Measurements from ENCODE around the gene COX18. TPM values are rescaled to one million over a fixed set of nuclear protein-coding genes. Genes with fewer than 3 reads are reported as not detected.
A peak's percentile ranks its signal among the peaks of the same experiment; 100 is the strongest.

The COX18 gene
- total RNA-seq (2021) = 19.9 and 20.5 TPM in 2 replicates
- long read RNA-seq, full-length matches to known transcripts = 8 of 16 reads
- long read RNA-seq, partial matches to known transcripts = 1 of 16 reads
- long read RNA-seq, other reads (novel, unspliced or antisense) = 7 of 16 reads

- peak within 1 kb of the TSS; percentile 68 for H3K9ac ChIP-seq (ENCODE audit: extremely low read depth, insufficient read length, low read length)
- DNase-seq = peak; percentile 96
- no CpG with 5 or more reads among the region's 62 CpGs for WGBS (ENCODE audit: extremely low coverage, insufficient read length, low lambda C conversion rate)
Measured at GRCh38 chr4:73069338-73070073, at the start of gene COX18. COX18 (minus strand) TSS chr4:73069716; CDS start chr4:73069649, 67 bp downstream.

More at GRCh38 chr4:73069338-73070073, at the start of gene COX18:
- H3K4me1 Mint-ChIP-seq = peaks cover 11 to 12% of the 10 kb centered on the region in 2 experiments
- TF ChIP-seq CTCF (conservative IDR thresholded peaks at IDR 0.05) = no peak
- H3K27me3 Mint-ChIP-seq (ENCODE audit: low read depth) = no peaks in the 10 kb centered on the region
- H3K27ac Mint-ChIP-seq = peak within 1 kb of the TSS; percentile 86 to 98 (median 97)
- H3K4me1 ChIP-seq (ENCODE audit: insufficient read depth, low read length) = no peaks in the 10 kb centered on the region
- no peak within 1 kb of the TSS for H2BK120ac ChIP-seq (ENCODE audit: low read depth, low read length, poor library complexity, severe bottlenecking)
- H2BK12ac ChIP-seq (ENCODE audit: insufficient read length, low read depth, low read length) = no peak within 1 kb of the TSS
- H2BK5ac ChIP-seq (ENCODE audit: insufficient read length, low read length) = no peak within 1 kb of the TSS
- peaks cover 2 to 24% (median 7%) of the 10 kb centered on the region in 3 experiments; a peak in 5 of 7 replicates for H3K36me3 Mint-ChIP-seq (ENCODE audit: insufficient read depth in 1 of 3, low read depth in 3 of 3)
- no peaks in the 10 kb centered on the region for H3K23me2 ChIP-seq (ENCODE audit: insufficient read length, low read depth, low read length, poor library complexity, severe bottlenecking)
- H3K18ac ChIP-seq (ENCODE audit: insufficient read length, low read depth, low read length) = peak within 1 kb of the TSS; percentile 74
- peak within 1 kb of the TSS; percentile 59 for H3K4me2 ChIP-seq (ENCODE audit: insufficient read depth, insufficient read length, low read length)
- H2AK5ac ChIP-seq (ENCODE audit: insufficient read length, low read length) = no peak within 1 kb of the TSS
- H4K8ac ChIP-seq (replicated peaks; ENCODE audit: insufficient read length, low read depth, low read length) = no peak within 1 kb of the TSS
- no peak within 1 kb of the TSS for H4K91ac ChIP-seq (ENCODE audit: insufficient read length, low read depth, low read length)
- peak within 1 kb of the TSS; percentile 40 for H4K5ac ChIP-seq (ENCODE audit: insufficient read length, low read depth, low read length)
- H3K27me3 ChIP-seq (ENCODE audit: insufficient read depth, low read length) = no peaks in the 10 kb centered on the region
- H3K4ac ChIP-seq (ENCODE audit: low read depth, low read length) = no peak within 1 kb of the TSS
- H2AFZ ChIP-seq (ENCODE audit: low read length) = peak within 1 kb of the TSS; percentile 84
- peak within 1 kb of the TSS; percentile 29 for H3K27ac ChIP-seq (ENCODE audit: insufficient read length, low read depth, low read length)
- H3K56ac ChIP-seq (ENCODE audit: insufficient read length, low read depth, low read length) = peak within 1 kb of the TSS; percentile 10
- no peak within 1 kb of the TSS for H2BK15ac ChIP-seq (ENCODE audit: low read depth, low read length)
- 0 out of 2 replicates have a peak, but pooled peaks cover 2% of the 10 kb centered on the region for H3K79me2 ChIP-seq (ENCODE audit: insufficient read depth, low read length)
- H3K23ac ChIP-seq (ENCODE audit: insufficient read length, low read depth, low read length) = no peak within 1 kb of the TSS
- H3T11ph ChIP-seq (ENCODE audit: low read length) = peak within 1 kb of the TSS; percentile 68
- H2BK20ac ChIP-seq (ENCODE audit: low read depth, low read length, poor library complexity, severe bottlenecking) = no peak within 1 kb of the TSS
- peak within 1 kb of the TSS; percentile 84 to 90 for H3K4me3 Mint-ChIP-seq
- no peaks in the 10 kb centered on the region for H3K9me3 ChIP-seq (ENCODE audit: control insufficient read depth, low read depth, low read length)
- H3K14ac ChIP-seq (ENCODE audit: insufficient read depth, low read length) = peak within 1 kb of the TSS; percentile 26
- H4K20me1 ChIP-seq (ENCODE audit: control insufficient read depth, insufficient read depth, insufficient read length) = no peaks in the 10 kb centered on the region
- no peaks in the 10 kb centered on the region for H3K9me3 Mint-ChIP-seq
- H3K79me1 ChIP-seq (ENCODE audit: insufficient read depth, low read depth, low read length, poor library complexity, severe bottlenecking) = no peaks in the 10 kb centered on the region
